ENCODE results near the gene AEBP2. TPM values are rescaled to one million over a fixed set of nuclear protein-coding genes. Genes with fewer than 3 reads are reported as not detected.

AEBP2 gene, protein sequence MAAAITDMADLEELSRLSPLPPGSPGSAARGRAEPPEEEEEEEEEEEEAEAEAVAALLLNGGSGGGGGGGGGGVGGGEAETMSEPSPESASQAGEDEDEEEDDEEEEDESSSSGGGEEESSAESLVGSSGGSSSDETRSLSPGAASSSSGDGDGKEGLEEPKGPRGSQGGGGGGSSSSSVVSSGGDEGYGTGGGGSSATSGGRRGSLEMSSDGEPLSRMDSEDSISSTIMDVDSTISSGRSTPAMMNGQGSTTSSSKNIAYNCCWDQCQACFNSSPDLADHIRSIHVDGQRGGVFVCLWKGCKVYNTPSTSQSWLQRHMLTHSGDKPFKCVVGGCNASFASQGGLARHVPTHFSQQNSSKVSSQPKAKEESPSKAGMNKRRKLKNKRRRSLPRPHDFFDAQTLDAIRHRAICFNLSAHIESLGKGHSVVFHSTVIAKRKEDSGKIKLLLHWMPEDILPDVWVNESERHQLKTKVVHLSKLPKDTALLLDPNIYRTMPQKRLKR
- 31.7 and 33.2 TPM in 2 replicates for total RNA-seq

GRCh38 chr12:19439059-19440018, at the start of gene AEBP2:
AEBP2 (plus strand) TSS chr12:19439492; CDS start chr12:19439700, 208 bp downstream.

Data from smooth muscle cell of the pulmonary artery (primary cell).